ENCODE data around the gene IL17RA. TPM values are rescaled to one million over a fixed set of nuclear protein-coding genes. Genes with fewer than 3 reads are reported as not detected.

IL17RA gene
- total RNA-seq, 1 donor from 2014 or later: 1.2 TPM

DNA sequence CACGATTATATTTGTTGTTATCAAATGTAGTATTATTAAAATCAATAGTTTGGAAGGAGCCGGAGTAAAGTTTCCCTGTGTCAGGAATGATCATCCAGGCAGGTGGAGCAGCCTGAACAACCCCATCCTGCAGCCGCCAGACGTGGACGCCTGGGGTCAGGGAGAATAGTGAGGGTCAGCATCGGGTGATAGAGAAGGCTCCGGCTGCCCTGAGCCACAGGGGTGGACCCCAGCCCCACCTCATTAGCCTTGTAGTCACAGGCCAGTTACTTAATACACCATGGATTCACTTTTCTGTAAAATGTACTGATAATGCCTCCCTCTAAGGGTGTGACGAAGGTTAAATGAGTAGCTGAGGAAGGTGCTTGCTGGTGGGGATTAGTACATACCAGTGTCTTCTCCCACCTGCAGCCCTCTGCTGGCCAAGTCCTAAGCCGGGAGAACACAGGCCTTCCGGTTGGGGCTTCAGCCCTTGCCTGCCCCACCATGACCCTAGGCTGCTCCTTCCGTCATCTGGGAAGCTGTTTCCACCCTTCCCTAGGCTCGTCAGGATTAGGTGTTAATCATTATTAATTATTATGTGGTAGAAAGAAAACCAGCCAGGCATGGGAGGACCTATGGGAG is 21.5 kb downstream of the IL17RA start:
- DNase-seq: no peak

DNA sequence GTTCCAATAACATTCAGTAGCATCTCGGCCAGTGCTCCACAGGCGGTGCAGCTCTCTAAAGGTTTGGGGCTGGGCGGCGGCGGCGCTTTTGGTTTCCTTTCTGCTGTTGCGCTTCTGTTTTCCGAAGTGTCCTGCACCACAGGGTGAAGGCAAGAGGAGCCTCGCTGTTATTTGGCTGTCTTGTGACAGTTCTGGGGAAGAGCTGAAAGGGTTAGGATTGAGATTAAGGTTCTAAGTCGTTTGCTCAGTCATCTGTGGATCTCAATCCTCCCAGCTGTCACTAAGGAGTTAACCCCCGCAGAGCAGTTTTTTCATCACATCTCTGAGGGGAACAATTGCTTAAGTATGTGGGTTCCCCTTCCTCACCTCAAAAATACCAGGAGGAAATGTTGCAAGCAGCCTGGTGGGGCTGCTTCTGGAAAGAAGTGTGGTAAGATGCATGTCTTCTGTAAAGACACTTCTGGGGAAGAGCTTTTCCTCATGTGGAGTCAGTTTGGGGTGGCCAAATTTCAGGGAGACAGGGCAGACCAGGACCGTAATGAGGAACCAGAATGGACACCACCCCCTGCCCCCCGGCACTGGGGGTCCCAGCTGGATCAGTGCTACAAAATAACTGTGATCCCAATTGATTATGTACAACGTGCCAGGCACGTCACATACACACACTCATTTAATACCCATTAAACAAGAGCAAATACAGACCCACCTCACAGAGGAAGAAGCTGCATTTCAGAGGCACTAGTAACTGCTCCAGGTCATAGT is 22.2 kb downstream of the IL17RA start:
- no peak for DNase-seq

DNA sequence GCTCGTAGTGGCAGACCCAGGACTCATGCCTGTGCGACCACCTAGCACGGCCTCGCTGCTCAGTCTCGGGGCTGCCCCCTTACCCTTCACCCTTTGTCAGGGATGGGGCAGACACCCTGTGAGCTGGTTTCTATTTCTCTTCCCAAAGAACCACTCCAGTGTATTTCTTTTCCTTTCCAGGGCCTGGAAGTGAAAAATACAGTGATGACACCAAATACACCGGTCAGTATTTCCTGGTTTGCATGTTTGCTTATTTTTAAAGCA is 22.7 kb downstream of the IL17RA start:
- no peak for DNase-seq

DNA sequence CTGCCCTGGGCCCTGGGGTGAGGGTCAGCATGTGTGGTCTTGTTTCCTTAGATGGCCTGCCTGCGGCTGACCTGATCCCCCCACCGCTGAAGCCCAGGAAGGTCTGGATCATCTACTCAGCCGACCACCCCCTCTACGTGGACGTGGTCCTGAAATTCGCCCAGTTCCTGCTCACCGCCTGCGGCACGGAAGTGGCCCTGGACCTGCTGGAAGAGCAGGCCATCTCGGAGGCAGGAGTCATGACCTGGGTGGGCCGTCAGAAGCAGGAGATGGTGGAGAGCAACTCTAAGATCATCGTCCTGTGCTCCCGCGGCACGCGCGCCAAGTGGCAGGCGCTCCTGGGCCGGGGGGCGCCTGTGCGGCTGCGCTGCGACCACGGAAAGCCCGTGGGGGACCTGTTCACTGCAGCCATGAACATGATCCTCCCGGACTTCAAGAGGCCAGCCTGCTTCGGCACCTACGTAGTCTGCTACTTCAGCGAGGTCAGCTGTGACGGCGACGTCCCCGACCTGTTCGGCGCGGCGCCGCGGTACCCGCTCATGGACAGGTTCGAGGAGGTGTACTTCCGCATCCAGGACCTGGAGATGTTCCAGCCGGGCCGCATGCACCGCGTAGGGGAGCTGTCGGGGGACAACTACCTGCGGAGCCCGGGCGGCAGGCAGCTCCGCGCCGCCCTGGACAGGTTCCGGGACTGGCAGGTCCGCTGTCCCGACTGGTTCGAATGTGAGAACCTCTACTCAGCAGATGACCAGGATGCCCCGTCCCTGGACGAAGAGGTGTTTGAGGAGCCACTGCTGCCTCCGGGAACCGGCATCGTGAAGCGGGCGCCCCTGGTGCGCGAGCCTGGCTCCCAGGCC is 23.7 kb downstream of the IL17RA start:
- DNase-seq: no peak

DNA sequence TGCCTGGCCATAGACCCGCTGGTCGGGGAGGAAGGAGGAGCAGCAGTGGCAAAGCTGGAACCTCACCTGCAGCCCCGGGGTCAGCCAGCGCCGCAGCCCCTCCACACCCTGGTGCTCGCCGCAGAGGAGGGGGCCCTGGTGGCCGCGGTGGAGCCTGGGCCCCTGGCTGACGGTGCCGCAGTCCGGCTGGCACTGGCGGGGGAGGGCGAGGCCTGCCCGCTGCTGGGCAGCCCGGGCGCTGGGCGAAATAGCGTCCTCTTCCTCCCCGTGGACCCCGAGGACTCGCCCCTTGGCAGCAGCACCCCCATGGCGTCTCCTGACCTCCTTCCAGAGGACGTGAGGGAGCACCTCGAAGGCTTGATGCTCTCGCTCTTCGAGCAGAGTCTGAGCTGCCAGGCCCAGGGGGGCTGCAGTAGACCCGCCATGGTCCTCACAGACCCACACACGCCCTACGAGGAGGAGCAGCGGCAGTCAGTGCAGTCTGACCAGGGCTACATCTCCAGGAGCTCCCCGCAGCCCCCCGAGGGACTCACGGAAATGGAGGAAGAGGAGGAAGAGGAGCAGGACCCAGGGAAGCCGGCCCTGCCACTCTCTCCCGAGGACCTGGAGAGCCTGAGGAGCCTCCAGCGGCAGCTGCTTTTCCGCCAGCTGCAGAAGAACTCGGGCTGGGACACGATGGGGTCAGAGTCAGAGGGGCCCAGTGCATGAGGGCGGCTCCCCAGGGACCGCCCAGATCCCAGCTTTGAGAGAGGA is 24.5 kb downstream of the IL17RA start:
- DNase-seq: no peak

DNA sequence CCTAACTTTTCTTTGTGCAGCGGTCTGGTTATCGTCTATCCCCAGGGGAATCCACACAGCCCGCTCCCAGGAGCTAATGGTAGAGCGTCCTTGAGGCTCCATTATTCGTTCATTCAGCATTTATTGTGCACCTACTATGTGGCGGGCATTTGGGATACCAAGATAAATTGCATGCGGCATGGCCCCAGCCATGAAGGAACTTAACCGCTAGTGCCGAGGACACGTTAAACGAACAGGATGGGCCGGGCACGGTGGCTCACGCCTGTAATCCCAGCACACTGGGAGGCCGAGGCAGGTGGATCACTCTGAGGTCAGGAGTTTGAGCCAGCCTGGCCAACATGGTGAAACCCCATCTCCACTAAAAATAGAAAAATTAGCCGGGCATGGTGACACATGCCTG is 25.2 kb downstream of the IL17RA start:
- DNase-seq: no peak

DNA sequence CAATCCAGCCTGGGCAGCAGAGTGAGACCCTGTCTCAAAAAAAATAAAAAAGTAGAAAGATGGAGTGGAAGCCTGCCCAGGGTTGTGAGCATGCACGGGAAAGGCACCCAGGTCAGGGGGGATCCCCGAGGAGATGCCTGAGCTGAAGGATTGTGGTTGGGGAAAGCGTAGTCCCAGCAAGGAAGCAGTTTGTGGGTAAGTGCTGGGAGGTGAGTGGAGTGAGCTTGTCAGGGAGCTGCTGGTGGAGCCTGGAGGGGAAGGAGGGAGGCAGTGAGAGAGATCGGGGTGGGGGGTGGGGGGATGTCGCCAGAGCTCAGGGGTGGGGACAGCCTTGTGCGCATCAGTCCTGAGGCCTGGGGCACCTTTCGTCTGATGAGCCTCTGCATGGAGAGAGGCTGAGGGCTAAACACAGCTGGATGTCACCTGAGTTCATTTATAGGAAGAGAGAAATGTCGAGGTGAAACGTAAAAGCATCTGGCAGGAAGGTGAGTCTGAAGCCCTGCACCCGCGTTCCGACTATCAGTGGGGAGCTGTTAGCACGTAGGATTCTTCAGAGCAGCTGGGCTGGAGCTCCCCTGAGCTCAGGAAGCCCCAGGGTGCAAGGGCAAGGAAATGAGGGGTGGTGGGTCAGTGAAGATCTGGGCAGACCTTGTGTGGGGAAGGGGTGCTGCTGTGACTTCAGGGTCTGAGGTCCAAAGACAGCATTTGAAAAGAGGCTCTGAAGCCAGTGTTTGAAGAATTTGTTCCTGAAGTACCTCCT is 26.2 kb downstream of the IL17RA start:
- no peak for DNase-seq

DNA sequence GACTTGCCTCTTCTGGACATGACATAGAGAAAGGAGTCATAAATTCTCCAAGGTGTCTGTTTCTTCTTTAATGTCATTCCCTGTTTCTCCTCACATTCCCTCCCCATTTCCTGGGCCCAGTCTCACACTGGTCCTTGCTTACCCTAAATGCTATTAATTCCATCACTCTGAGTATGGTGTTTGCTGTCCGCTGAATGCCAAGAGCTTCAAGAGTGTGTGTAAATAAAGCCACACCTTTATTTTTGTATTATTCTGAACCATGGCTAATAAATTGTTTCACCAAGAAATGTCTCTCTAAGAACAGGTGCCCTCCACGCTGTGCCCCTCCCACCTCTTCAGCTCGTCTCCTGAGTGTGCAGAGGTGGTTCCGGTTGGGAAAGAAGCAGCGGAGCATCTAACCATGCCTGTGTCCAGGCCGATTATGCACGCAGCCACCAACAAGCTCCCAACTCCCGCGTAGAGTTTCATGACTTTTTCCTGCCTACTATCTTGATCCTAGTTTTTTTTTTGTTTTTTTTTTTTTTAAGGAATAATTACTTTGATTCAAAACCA is 27.8 kb downstream of the IL17RA start:
- no peak for DNase-seq

DNA sequence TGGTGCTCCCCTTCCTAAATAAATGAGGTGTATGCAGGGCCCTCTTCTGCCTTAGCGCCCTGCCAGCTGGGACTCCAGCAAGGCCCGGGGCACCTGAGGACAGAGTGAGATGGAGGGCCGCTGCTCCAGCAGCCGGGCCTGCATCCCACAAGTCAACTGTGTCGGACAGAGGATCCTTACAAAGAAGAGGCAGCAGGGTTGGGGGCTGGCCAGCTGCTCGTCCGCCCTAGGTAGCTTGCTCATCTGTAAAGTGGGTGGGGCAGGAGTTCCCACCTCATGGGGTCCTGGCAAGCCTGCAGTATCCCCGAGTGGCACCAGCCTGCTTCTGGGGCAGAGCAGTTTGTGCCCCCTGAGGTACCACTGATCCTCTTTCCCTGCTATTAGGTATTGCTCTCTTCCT is 28.8 kb downstream of the IL17RA start:
- DNase-seq: no peak

DNA sequence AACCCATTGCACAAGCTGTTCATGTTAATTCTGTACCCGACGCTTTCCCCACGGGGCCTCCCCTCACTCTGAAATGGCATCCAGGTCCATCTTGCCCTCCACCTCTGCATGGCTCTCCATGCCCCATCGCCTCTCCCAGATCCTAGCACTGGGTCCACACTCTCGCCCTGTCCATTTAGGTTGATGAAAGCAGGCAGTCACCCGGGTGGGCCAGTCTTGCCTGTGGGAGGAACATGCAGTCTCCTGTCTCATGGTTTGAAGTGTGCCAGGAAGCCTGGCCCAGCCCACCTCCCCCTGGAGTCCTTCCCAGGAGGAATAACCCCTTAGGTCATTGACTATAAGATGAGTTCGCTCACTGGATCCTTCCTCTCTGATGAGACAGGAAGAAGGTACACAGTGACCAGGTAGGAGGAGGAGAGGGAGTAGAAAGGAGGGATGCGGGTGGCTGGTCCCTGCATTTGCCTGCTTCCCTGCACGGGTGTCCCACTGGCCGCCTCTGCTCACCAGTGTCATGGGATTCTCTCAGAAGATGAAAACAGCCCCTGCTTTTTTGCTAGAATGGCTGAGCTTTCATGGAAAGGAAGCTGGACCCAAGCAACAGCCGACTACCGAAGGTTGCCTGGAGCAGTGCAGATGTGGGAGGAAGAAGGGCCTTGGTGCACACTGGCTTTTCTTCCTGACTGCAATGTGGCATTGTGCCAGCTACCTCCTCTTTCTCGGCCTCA is 29.5 kb downstream of the IL17RA start:
- DNase-seq: no peak

DNA sequence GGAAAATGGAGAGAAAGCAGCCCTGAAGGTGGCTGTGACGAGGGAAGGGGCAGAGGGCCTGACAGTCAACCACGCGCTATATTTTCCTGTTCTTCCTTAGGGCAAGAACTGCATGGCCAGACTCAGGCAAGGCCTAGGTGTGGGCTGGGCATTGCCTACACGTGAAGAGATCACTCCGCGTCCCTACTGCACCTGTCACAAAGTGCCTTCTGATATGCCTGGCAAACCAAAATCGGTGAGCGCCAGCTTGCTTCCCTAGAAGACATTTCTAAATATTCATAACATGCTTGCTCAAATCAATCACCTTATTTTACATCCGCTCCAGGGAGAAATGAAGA is 30.1 kb downstream of the IL17RA start:
- no peak for DNase-seq

DNA sequence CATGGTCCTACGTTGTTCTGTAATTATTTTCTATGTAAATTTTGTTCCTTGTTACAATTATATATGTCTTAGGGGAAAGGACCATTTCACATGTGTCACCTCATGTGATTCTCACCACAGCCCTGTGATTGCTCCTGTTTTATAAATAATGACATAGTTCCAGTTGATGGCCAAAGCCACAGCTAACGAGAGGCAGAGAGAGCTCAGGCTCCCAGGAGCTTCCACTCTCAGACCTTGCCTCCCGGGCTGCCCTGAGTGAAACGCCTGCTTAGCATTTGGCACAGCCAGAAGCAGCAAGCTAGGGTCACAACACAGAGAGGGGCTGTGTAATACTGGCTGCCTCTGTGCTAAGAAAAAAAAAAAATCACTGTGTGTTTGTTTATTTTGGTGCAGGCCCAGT is 30.4 kb downstream of the IL17RA start:
- DNase-seq: no peak

DNA sequence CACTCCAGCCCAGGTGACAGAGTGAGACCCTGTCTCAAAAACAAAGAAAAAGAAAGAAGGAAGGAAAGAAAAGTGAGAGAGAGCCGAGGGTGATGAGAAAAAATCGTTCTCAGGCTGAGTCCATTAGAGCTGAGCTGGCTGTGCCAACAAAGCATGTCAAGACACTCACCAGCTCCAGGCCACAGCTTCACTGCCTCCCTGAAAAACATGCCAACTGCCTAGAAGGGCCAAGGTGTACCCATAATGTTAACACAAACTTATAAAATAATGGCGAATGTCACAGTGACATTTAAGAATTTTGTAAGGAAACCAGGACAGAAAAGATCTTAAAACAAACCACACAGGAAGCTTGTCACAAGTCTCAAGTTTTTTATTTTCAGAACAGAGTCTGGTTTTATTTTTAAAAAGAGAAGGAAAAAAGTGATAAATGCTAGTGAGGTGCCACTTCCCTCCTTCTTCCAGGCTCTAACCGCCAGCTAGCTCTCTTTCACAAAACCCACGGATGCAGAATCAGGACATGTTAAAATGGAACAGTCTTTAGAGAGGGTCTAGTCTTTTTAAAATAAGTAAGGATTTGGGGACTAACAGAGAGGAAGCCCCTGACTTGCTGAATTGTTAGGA is 31.3 kb downstream of the IL17RA start:
- DNase-seq: no peak

DNA sequence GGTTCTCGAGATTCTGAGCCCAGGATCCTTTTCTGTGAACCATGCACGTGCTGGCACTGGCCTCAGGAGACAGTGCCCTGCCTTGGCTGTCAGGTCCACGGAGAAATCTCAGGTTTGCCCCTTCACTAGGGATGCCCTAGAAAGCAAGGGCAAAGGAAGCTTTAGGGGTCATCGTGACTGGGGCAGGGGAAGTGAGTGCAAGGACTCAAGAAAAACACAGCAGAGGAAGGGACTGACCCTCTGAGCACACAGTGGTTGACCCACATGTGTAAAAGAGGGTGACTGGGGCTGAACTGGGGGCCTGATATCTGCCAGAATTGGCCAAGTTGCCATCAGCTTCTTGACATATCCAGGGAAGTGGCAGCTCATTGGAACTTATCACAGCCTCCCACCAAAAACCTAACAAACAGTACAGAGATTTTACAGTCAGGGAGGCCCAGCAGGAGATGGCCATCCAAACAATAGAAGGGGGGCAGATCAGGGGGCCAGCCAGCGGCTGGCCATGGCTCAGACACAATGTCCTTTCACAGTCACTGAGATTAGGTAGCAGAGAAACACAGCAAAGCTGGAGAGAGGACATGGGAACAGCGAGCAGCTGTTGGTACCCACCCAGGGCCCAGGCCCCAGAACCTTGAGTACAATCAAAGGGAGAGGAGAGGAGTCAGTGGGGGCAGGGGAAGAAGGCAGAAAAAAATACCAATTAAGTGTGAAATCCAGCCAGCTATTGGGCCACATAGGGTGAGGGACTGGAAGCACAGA is 32.0 kb downstream of the IL17RA start:
- no peak for DNase-seq

DNA sequence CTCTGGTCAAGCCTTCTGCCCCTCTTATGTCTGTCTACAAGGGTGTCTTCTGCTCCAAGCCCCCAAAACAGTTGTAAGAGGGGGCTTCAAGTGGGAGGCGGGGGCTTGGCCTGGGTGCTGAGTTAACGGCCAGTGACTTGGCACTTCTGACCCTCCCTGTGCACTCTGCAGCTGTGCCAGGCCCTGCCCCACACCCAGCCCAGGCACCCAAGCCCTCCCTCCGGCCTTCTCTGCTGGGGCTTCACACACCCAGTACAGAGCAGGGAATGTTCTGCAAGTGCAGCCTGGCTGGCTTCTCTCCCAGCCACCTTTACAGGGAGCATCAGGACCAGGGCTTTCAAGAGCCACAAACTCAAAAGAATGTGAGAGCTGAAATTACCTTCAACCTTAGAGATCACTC is 32.6 kb downstream of the IL17RA start:
- DNase-seq: no peak

DNA sequence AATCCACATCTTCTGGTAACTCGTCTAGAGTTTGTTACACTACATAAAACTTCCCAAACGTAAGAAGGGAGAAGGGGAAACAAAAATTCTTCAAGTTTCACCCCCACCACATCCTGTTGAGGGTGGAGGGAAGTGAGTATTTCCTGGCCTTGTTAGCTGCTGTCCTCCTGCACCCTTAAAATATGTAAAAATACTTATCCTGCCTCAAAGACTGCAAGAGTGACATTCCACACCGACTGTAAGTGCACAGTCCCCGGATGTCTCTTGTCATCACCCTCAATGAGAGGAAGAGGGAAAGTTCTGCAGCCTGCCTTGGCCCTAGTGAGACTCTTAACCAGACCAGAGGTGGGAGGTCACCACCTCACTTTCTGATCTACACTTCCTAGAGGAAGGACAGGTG is 33.1 kb downstream of the IL17RA start:
- DNase-seq: no peak

DNA sequence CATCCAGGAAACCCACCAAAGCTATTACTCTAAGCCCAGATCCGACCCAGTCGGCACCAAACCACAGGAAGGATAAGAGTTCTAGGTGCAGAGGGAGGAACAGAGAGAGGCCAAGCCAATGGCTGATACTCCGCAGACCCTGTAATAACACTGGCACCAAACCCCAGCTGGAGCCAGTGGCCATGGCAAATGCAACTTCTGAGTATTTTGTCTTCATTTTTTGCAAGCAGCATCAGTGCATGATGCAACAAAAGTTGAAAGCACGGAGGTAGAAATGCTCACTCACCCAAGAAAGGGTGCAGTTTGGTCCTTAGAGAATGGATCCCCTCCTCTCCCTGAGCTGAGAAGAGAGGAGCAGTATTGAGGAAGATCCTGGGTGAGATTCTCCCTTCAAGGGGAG is 33.5 kb downstream of the IL17RA start:
- DNase-seq: no peak

DNA sequence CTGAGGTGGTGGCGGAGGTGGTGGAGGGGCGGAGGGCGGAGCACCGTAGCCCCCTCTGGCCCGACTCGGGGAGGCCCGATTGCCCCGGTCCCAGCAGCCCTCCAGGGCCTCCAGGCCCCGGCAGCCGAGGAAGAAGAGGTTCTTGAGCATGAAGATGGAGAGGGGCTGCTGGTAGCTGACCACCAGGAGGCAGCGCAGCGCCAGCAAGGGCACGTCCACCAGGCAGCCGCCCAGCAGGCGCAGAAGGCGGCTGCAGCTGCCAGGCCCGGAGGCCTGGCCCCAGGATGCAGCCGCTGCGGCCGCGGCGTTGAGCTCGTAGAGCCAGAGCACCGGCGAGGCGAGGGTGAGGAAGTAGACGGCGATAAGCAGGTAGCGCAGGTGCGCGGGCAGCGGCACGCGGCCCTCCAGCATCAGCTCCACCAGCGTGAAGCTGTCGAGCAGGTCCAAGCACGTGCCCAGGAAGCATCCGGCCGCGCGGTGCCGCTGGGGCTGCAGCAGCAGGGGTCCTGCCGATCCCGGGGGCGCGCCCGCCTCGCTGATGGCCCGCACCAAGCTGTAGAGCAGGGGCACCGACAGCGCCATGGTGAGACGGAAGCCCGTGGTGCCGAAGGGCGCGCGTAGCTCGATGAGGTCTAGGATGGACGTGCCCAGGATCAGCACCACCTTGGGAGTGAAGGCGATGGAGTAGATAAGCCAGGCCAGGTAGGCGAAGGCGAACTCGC is 34.8 kb downstream of the IL17RA start:
- no peak for DNase-seq

DNA sequence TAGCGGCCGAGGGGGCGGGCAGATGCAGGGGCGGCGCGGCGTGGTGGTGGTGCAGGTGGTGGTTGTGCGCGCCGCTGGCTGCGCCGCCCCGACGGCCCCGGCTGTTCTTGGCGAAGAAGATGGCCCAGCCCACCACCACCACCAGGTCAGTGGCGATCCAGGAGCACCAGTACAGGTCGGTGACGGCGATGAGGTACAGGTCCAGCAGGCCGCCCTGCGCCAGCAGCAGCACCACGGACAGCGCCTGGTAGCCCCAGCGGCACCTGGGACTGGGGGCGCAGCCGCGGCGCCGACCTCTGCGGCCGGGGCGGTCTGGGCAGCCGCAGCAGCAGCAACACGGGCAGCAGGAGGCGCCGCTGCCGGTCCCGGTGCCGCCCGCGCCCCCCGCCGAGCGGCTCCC is 35.5 kb downstream of the IL17RA start:
- DNase-seq: no peak

Measured in occipital lobe (tissue), 2 donors.